HG02763 (cell line): ENCODE measurements around the gene LHX8.
A peak's percentile ranks its signal among the peaks of the same experiment; 100 is the strongest.

Source experiments
- ATAC-seq: cut with Tn5 transposase; IDR thresholded peaks from one replicate; pipeline ENCODE4 v1.9.1; 2021; ENCODE audit warnings: mild to moderate bottlenecking, moderate library complexity; ENCODE audit not compliant: unreplicated experiment

Gene LHX8

GRCh38 chr1:75203415-75204277 is 69.5 kb downstream of the LHX8 start:
- ATAC-seq = peak; percentile 80

GRCh38 chr1:75208862-75209261 is 74.7 kb downstream of the LHX8 start:
- ATAC-seq = no peak
